H9 (cell line): ENCODE results near the gene PAOX. TPM values are rescaled to one million over a fixed set of nuclear protein-coding genes. Genes with fewer than 3 reads are reported as not detected.
"Not testable (repeated sequence)": the region's sequence is repeated elsewhere in the genome, so short reads cannot be mapped to it uniquely, and the experiment has no call there.

Experiments used
- DNase-seq: peaks from one replicate; pipeline ENCODE4 v3.0.0-alpha.2; 2017
- H2AFZ ChIP-seq: one replicate; pipeline ENCODE4 v1.6.1; 2013; ENCODE audit warnings: mild to moderate bottlenecking, low read length, control low read depth, moderate library complexity
- H2AK5ac ChIP-seq: 2 replicates; pipeline ENCODE4 v1.6.1; 2013; ENCODE audit warnings: low read length, control low read depth, mixed read lengths; ENCODE audit not compliant: insufficient read length
- H2BK120ac ChIP-seq: one replicate; pipeline ENCODE4 v1.6.1; 2013; ENCODE audit warnings: low read depth, mild to moderate bottlenecking, low read length, control low read depth, inconsistent platforms; ENCODE audit not compliant: poor library complexity, severe bottlenecking
- H2BK12ac ChIP-seq: 2 replicates; pipeline ENCODE4 v1.6.1; 2013; ENCODE audit warnings: low read length, control low read depth, mixed read lengths, low read depth; ENCODE audit not compliant: insufficient read length
- H2BK15ac ChIP-seq: 2 replicates; pipeline ENCODE4 v1.6.1; 2013; ENCODE audit warnings: low read depth, low read length, control low read depth
- H2BK20ac ChIP-seq: one replicate; pipeline ENCODE4 v1.6.1; 2013; ENCODE audit warnings: low read depth, mild to moderate bottlenecking, low read length, control low read depth, inconsistent platforms; ENCODE audit not compliant: poor library complexity, severe bottlenecking
- H2BK5ac ChIP-seq: 2 replicates; pipeline ENCODE4 v1.6.1; 2013; ENCODE audit warnings: low read length, control low read depth, mixed read lengths; ENCODE audit not compliant: insufficient read length
- H3K14ac ChIP-seq: 2 replicates; pipeline ENCODE4 v1.6.1; 2013; ENCODE audit warnings: low read length, control low read depth; ENCODE audit not compliant: insufficient read depth
- H3K18ac ChIP-seq: 2 replicates; pipeline ENCODE4 v1.6.1; 2013; ENCODE audit warnings: low read depth, mild to moderate bottlenecking, mixed read lengths, low read length, control low read depth; ENCODE audit not compliant: insufficient read length
- H3K23ac ChIP-seq: 2 replicates; pipeline ENCODE4 v1.6.1; 2013; ENCODE audit warnings: low read length, control low read depth, mixed read lengths, low read depth; ENCODE audit not compliant: insufficient read length
- H3K23me2 ChIP-seq: 2 replicates; pipeline ENCODE4 v1.6.1; 2013; ENCODE audit warnings: low read depth, mild to moderate bottlenecking, mixed read lengths, low read length, control low read depth; ENCODE audit not compliant: insufficient read length, poor library complexity, severe bottlenecking
- H3K27ac ChIP-seq: 2 replicates; pipeline ENCODE4 v1.5.1; 2013; ENCODE audit warnings: low read length, control low read depth, mixed read lengths, low read depth; ENCODE audit not compliant: insufficient read length
- H3K27me3 ChIP-seq: 2 replicates; pipeline ENCODE4 v1.6.1; 2013; ENCODE audit warnings: low read length, control low read depth, inconsistent platforms; ENCODE audit not compliant: insufficient read depth
- H3K4ac ChIP-seq: 2 replicates; pipeline ENCODE4 v1.6.1; 2013; ENCODE audit warnings: low read depth, mild to moderate bottlenecking, control low read depth, inconsistent platforms, low read length, moderate library complexity
- H3K4me1 ChIP-seq: 2 replicates; pipeline ENCODE4 v1.6.1; 2013; ENCODE audit warnings: low read length, control low read depth, inconsistent platforms; ENCODE audit not compliant: insufficient read depth
- H3K4me2 ChIP-seq: 2 replicates; pipeline ENCODE4 v1.6.1; 2013; ENCODE audit warnings: low read length, control low read depth, mixed read lengths; ENCODE audit not compliant: insufficient read length, insufficient read depth
- H3K56ac ChIP-seq: 2 replicates; pipeline ENCODE4 v1.6.1; 2013; ENCODE audit warnings: low read depth, mild to moderate bottlenecking, mixed read lengths, low read length, control low read depth; ENCODE audit not compliant: insufficient read length
- H3K79me1 ChIP-seq: 2 replicates; pipeline ENCODE4 v1.6.1; 2013; ENCODE audit warnings: low read depth, mild to moderate bottlenecking, moderate library complexity, low read length, control low read depth, inconsistent platforms; ENCODE audit not compliant: insufficient read depth, poor library complexity, severe bottlenecking
- H3K79me2 ChIP-seq: 2 replicates; pipeline ENCODE4 v1.6.1; 2013; ENCODE audit warnings: low read length, control low read depth, inconsistent platforms; ENCODE audit not compliant: insufficient read depth
- H3K9ac ChIP-seq: 2 replicates; pipeline ENCODE4 v1.6.1; 2013; ENCODE audit warnings: low read length, control low read depth, mixed read lengths; ENCODE audit not compliant: insufficient read length; ENCODE audit errors: extremely low read depth
- H3K9me3 ChIP-seq: one replicate; pipeline ENCODE4 v1.6.1; 2013; ENCODE audit warnings: low read depth, low read length, inconsistent platforms; ENCODE audit not compliant: control insufficient read depth
- H3T11ph ChIP-seq: one replicate; pipeline ENCODE4 v1.6.1; 2013; ENCODE audit warnings: mild to moderate bottlenecking, low read length, control low read depth, inconsistent platforms
- H4K20me1 ChIP-seq: one replicate; pipeline ENCODE4 v1.6.1; 2013; ENCODE audit not compliant: control insufficient read depth, insufficient read length, insufficient read depth
- H4K5ac ChIP-seq: 2 replicates; pipeline ENCODE4 v1.6.1; 2013; ENCODE audit warnings: low read depth, mild to moderate bottlenecking, mixed read lengths, low read length, control low read depth; ENCODE audit not compliant: insufficient read length
- H4K8ac ChIP-seq: replicated peaks from 2 replicates; pipeline ENCODE4 v1.6.1; 2013; ENCODE audit warnings: low read length, control low read depth, mixed read lengths, low read depth; ENCODE audit not compliant: insufficient read length
- H4K91ac ChIP-seq: 2 replicates; pipeline ENCODE4 v1.6.1; 2013; ENCODE audit warnings: low read depth, mild to moderate bottlenecking, moderate library complexity, mixed read lengths, low read length, control low read depth; ENCODE audit not compliant: insufficient read length
- H3K27ac Mint-ChIP-seq, 3 experiments: 2 replicates in 2 of 3; 3 replicates in 1 of 3; pipeline ENCODE4 v1.8.0; 2020 to 2021; ENCODE audit warnings: mixed read lengths in 3 of 3, mild to moderate bottlenecking in 1 of 3, moderate library complexity in 1 of 3
- H3K27me3 Mint-ChIP-seq: 2 replicates; pipeline ENCODE4 v1.8.0; 2021; ENCODE audit warnings: low read depth, mild to moderate bottlenecking, moderate library complexity, mixed read lengths
- H3K36me3 Mint-ChIP-seq, 3 experiments: 2 replicates in 2 of 3; 3 replicates in 1 of 3; pipeline ENCODE4 v1.8.0; 2020 to 2021; ENCODE audit warnings: low read depth in 3 of 3, mixed read lengths in 3 of 3; ENCODE audit not compliant: insufficient read depth in 1 of 3
- H3K4me1 Mint-ChIP-seq, 2 experiments: 2 replicates each; pipeline ENCODE4 v1.8.0; 2020; ENCODE audit warnings: mixed read lengths in 2 of 2
- H3K4me3 Mint-ChIP-seq, 2 experiments: 2 replicates in 1 of 2; 3 replicates in 1 of 2; pipeline ENCODE4 v1.8.0; 2020 to 2021; ENCODE audit warnings: mild to moderate bottlenecking in 2 of 2, mixed read lengths in 2 of 2, moderate library complexity in 1 of 2
- H3K9me3 Mint-ChIP-seq, 2 experiments: 2 replicates in 1 of 2; 3 replicates in 1 of 2; pipeline ENCODE4 v1.8.0; 2020; ENCODE audit warnings: mild to moderate bottlenecking in 2 of 2, mixed read lengths in 2 of 2, moderate library complexity in 1 of 2
- WGBS: extraction: QIAGEN DNeasy Blood & Tissue Kit; methylation state at CpG from one replicate; pipeline ENCODE4 v1.1.7; 2013; ENCODE audit warnings: missing lambda C conversion rate, low lambda C conversion rate, mixed read lengths; ENCODE audit not compliant: insufficient read length; ENCODE audit errors: extremely low coverage; 5-methylcytosine and 5-hydroxymethylcytosine counted together
- total RNA-seq: library from RNA; stranded (reverse); gene quantifications from 2 replicates; pipeline ENCODE4 v1.2.1, GENCODE V29; 2021
- TF ChIP-seq, protein P1 (sequence below): fragments of 200-600 bp; sonication (generic); conservative IDR thresholded peaks from 3 replicates; pipeline ENCODE4 v1.8.0; 2021; ENCODE audit warnings: antibody characterized with exemption, mild to moderate bottlenecking

PAOX gene
- total RNA-seq, 1 experiment from 2014 or later, result 5.6 TPM

DNA sequence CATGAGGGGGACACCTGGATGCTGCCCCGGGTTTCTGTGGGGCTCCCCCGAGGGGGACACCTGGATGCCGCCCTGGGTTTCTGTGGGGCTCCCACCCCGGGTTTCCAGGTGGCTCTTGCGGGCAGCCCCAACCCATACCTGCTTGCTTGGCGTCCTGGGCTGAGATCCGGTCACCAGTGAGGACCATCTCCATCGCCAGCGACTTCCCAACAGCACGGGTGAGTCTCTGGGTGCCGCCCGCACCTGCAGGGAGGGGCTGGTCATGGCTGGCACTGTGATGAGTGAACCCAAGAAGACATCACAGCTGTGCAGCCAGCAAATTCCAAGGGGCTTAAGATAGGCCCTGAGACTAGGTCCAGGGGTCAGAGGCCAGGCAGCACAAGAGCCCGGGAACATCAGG is 12.3 kb upstream of the PAOX start:
- WGBS, result no CpG with 5 or more reads among the region's 13 CpGs
- H3K14ac ChIP-seq, result no peak overlapping the region
- H2AK5ac ChIP-seq, result no peak overlapping the region

GRCh38 chr10:133367461-133367860 is 11.6 kb upstream of the PAOX start:
- H3K4me3 Mint-ChIP-seq, H3K79me1 ChIP-seq, H3K23me2 ChIP-seq, H3K56ac ChIP-seq, H3K4me1 Mint-ChIP-seq, H3K27ac Mint-ChIP-seq, H2BK12ac ChIP-seq, H3K18ac ChIP-seq, H3K9me3 Mint-ChIP-seq, H2BK15ac ChIP-seq, H3K79me2 ChIP-seq, H2BK120ac ChIP-seq, H4K91ac ChIP-seq, H4K5ac ChIP-seq, H3K4me1 ChIP-seq, H3T11ph ChIP-seq, H2BK5ac ChIP-seq, H3K9me3 ChIP-seq, H3K27me3 Mint-ChIP-seq, H3K14ac ChIP-seq, H3K27ac ChIP-seq, H4K20me1 ChIP-seq, H3K9ac ChIP-seq, H3K23ac ChIP-seq, H3K4ac ChIP-seq, H3K27me3 ChIP-seq, H3K4me2 ChIP-seq, H2AFZ ChIP-seq, H2AK5ac ChIP-seq, DNase-seq, H2BK20ac ChIP-seq, H4K8ac ChIP-seq: not testable (repeated sequence)
- WGBS, result no CpG with 5 or more reads among the region's 7 CpGs
- peaks cover 31 to 70% (median 69%) of the 10 kb centered on the region in 3 experiments; a peak in 6 of 7 replicates for H3K36me3 Mint-ChIP-seq

More for the DNA sequence above, 12.3 kb upstream of the PAOX start:
- peaks cover 37 to 77% (median 76%) of the 10 kb centered on the region in 3 experiments; a peak in 6 of 7 replicates for H3K36me3 Mint-ChIP-seq
- Histone ChIP-seq H2BK15ac (no peak overlapping the region), H3K23ac (no peak overlapping the region), H3K9me3 (no peaks in the 10 kb centered on the region), H3K27ac (no peak overlapping the region), H3K23me2 (no peaks in the 10 kb centered on the region), H2BK20ac (no peak overlapping the region), H3K27me3 (no peaks in the 10 kb centered on the region), H2BK5ac (no peak overlapping the region), H3T11ph (no peak overlapping the region), H4K20me1 (no peaks in the 10 kb centered on the region), H3K4ac (no peak overlapping the region), H4K8ac (no peak overlapping the region), H4K91ac (no peak overlapping the region), H3K56ac (no peak overlapping the region), H2BK120ac (no peak overlapping the region), H3K4me2 (no peak overlapping the region), H3K18ac (no peak overlapping the region), H2BK12ac (no peak overlapping the region), H3K9ac (no peak overlapping the region), H4K5ac (no peak overlapping the region), H3K4me1 (no peaks in the 10 kb centered on the region), H2AFZ (no peak overlapping the region), H3K79me1 (no peaks in the 10 kb centered on the region), H3K79me2 (no peaks in the 10 kb centered on the region)
- no peaks in the 10 kb centered on the region for H3K4me1 Mint-ChIP-seq
- no peaks in the 10 kb centered on the region for H3K27me3 Mint-ChIP-seq
- H3K27ac Mint-ChIP-seq, result no peak overlapping the region
- TF ChIP-seq, protein P1, sequence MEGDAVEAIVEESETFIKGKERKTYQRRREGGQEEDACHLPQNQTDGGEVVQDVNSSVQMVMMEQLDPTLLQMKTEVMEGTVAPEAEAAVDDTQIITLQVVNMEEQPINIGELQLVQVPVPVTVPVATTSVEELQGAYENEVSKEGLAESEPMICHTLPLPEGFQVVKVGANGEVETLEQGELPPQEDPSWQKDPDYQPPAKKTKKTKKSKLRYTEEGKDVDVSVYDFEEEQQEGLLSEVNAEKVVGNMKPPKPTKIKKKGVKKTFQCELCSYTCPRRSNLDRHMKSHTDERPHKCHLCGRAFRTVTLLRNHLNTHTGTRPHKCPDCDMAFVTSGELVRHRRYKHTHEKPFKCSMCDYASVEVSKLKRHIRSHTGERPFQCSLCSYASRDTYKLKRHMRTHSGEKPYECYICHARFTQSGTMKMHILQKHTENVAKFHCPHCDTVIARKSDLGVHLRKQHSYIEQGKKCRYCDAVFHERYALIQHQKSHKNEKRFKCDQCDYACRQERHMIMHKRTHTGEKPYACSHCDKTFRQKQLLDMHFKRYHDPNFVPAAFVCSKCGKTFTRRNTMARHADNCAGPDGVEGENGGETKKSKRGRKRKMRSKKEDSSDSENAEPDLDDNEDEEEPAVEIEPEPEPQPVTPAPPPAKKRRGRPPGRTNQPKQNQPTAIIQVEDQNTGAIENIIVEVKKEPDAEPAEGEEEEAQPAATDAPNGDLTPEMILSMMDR, result no peak
- H3K4me3 Mint-ChIP-seq, result no peak overlapping the region
- no peak for DNase-seq
- no peaks in the 10 kb centered on the region for H3K9me3 Mint-ChIP-seq
